ENCODE results near the gene PSMG1.
"Not testable (repeated sequence)": the region's sequence is repeated elsewhere in the genome, so short reads cannot be mapped to it uniquely, and the experiment has no call there.

GRCh38 chr21:39220875-39221274 is 37.6 kb upstream of the PSMG1 start:
- TF ChIP-seq CTCF (IDR thresholded peaks at IDR 0.05; ENCODE audit: extremely low read depth in 1 of 2, insufficient read depth in 1 of 2, low read depth in 1 of 2, low read length in 2 of 2); EZH2 (IDR thresholded peaks at IDR 0.05; ENCODE audit: borderline replicate concordance, low read depth, low read length, severe bottlenecking); POLR2A (IDR thresholded peaks at IDR 0.05; ENCODE audit: low read depth, low read length); MYC (IDR thresholded peaks at IDR 0.05; ENCODE audit: low read depth, low read length); GATA2 (IDR thresholded peaks at IDR 0.05; ENCODE audit: insufficient read depth, insufficient read length, low read depth, low read length): not testable (repeated sequence)
- TF ChIP-seq, protein P1, sequence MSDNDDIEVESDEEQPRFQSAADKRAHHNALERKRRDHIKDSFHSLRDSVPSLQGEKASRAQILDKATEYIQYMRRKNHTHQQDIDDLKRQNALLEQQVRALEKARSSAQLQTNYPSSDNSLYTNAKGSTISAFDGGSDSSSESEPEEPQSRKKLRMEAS (IDR thresholded peaks at IDR 0.05; ENCODE audit: insufficient read depth, insufficient read length), result not testable (repeated sequence)
